Glutamatergic neuron (in vitro differentiated cells): Measurements from ENCODE around the gene KATNB1. TPM values are rescaled to one million over a fixed set of nuclear protein-coding genes. Genes with fewer than 3 reads are reported as not detected.

Source experiments
- DNase-seq: peaks from one replicate; pipeline ENCODE4 v3.0.0; 2022
- H3K27ac Mint-ChIP-seq: one replicate; pipeline ENCODE4 v1.8.0; 2020; ENCODE audit warnings: mild to moderate bottlenecking, mixed read lengths, inconsistent platforms; ENCODE audit not compliant: unreplicated experiment
- H3K27me3 Mint-ChIP-seq: one replicate; pipeline ENCODE4 v1.8.0; 2020; ENCODE audit warnings: mild to moderate bottlenecking, moderate library complexity, mixed read lengths, inconsistent platforms; ENCODE audit not compliant: unreplicated experiment
- H3K36me3 Mint-ChIP-seq: one replicate; pipeline ENCODE4 v1.8.0; 2020; ENCODE audit warnings: mild to moderate bottlenecking, mixed read lengths, inconsistent platforms; ENCODE audit not compliant: unreplicated experiment
- H3K4me1 Mint-ChIP-seq: one replicate; pipeline ENCODE4 v1.8.0; 2020; ENCODE audit warnings: mild to moderate bottlenecking, low read depth, mixed read lengths, inconsistent platforms; ENCODE audit not compliant: unreplicated experiment
- H3K4me3 Mint-ChIP-seq: one replicate; pipeline ENCODE4 v1.8.0; 2020; ENCODE audit warnings: mild to moderate bottlenecking, mixed read lengths, inconsistent platforms; ENCODE audit not compliant: unreplicated experiment
- H3K9me3 Mint-ChIP-seq: one replicate; pipeline ENCODE4 v1.8.0; 2020; ENCODE audit warnings: mild to moderate bottlenecking, moderate library complexity, mixed read lengths, inconsistent platforms; ENCODE audit not compliant: unreplicated experiment
- CTCF ChIP-seq: fragments of 200-600 bp; sonication (generic); IDR thresholded peaks from one replicate; pipeline ENCODE4 v1.5.0; 2021; ENCODE audit not compliant: partially characterized antibody, unreplicated experiment
- total RNA-seq: library from RNA; stranded (reverse); fragmentation: NEBNext Ultra II Directional; extraction: Animal tissue kit (Norgen Biotek cat#: 25700); gene quantifications from one replicate; pipeline ENCODE4 v1.2.1, GENCODE V29; 2021; ENCODE audit not compliant: unreplicated experiment

The KATNB1 gene
- total RNA-seq, 1 donor from 2014 or later, result 74.4 TPM

- no peaks in the 10 kb centered on the region for H3K9me3 Mint-ChIP-seq
- H3K27ac Mint-ChIP-seq, result no peak overlapping the region
- H3K36me3 Mint-ChIP-seq, result no peaks in the 10 kb centered on the region
- peaks cover 2% of the 10 kb centered on the region for H3K27me3 Mint-ChIP-seq
- TF ChIP-seq CTCF, result no peak
- H3K4me3 Mint-ChIP-seq, result no peak overlapping the region
- DNase-seq, result no peak
- H3K4me1 Mint-ChIP-seq, result peaks cover 7% of the 10 kb centered on the region
Observed at GRCh38 chr16:57693550-57693949, 42.0 kb upstream of the KATNB1 start.

DNA sequence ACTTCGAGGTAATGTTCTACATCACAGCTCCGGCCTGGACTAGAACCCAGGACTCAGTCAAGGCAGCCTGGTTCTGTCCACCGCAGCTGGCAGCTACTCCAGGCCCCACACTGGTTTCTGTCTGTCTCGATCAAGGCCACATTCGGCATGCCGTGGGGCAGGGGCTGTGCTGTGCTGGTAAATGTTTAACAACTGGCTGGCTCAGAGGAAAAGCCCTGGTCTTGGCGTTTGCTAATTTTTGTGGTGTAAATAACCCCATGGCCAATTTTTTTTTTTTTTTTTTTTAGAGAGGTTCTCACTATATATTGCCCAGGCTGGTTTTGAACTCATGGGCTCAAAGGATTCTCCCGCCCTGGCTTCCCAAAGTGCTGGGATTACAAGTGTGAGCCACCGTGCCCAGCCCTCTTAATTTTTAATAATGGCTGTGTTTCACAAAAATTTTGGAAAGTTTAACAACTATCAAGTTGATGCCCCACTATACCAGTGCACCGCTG, 41.3 kb upstream of the KATNB1 start:
- no peaks in the 10 kb centered on the region for H3K9me3 Mint-ChIP-seq
- no peak for TF ChIP-seq CTCF
- DNase-seq, result no peak
- H3K4me1 Mint-ChIP-seq, result peaks cover 5% of the 10 kb centered on the region
- H3K27ac Mint-ChIP-seq, result no peak overlapping the region
- peaks cover 2% of the 10 kb centered on the region for H3K27me3 Mint-ChIP-seq
- H3K4me3 Mint-ChIP-seq, result peak overlapping the region; percentile 64
- no peaks in the 10 kb centered on the region for H3K36me3 Mint-ChIP-seq

- peak; percentile 61 for DNase-seq
- H3K36me3 Mint-ChIP-seq, result no peaks in the 10 kb centered on the region
- peaks cover 2% of the 10 kb centered on the region for H3K4me1 Mint-ChIP-seq
- H3K9me3 Mint-ChIP-seq, result no peaks in the 10 kb centered on the region
- TF ChIP-seq CTCF, result no peak
- no peak within 1 kb of the TSS for H3K27ac Mint-ChIP-seq
- peak within 1 kb of the TSS; percentile 64 for H3K4me3 Mint-ChIP-seq
- H3K27me3 Mint-ChIP-seq, result peaks cover 2% of the 10 kb centered on the region
Observed at GRCh38 chr16:57694725-57695679, 40.6 kb upstream of the KATNB1 start, which contains the start of gene DRC7. Gene DRC7, plus strand, starts transcription at chr16:57694806. Its CDS starts 3,144 bp downstream, at chr16:57697950.

GRCh38 chr16:57695680-57696069, 39.9 kb upstream of the KATNB1 start:
- TF ChIP-seq CTCF, result no peak

DNA sequence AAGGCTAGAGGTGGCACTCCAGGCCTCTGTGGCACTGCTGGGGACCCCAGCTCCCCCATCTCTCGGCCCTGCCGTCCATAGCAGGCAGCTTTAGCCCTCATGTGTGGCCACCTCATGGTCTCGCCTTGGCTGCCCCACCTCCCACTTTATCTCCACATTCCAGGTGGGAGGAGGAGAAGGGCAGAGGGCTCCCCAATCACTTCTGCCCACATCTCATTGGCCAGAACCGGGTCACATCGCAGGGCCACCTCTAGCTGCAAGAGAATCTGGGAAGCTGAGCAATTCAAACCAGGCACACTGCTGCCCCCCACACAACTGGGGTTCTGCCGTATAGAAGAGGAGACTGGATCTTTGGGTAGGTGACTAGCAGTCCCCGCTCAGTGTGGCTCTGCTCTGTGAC, 39.3 kb upstream of the KATNB1 start:
- DNase-seq, result no peak
- peaks cover 2% of the 10 kb centered on the region for H3K4me1 Mint-ChIP-seq
- H3K4me3 Mint-ChIP-seq, result no peak overlapping the region
- no peaks in the 10 kb centered on the region for H3K9me3 Mint-ChIP-seq
- H3K27me3 Mint-ChIP-seq, result peaks cover 2% of the 10 kb centered on the region
- no peak for TF ChIP-seq CTCF
- H3K36me3 Mint-ChIP-seq, result no peaks in the 10 kb centered on the region
- no peak overlapping the region for H3K27ac Mint-ChIP-seq

More at GRCh38 chr16:57695680-57696069, 39.9 kb upstream of the KATNB1 start:
- no peaks in the 10 kb centered on the region for H3K36me3 Mint-ChIP-seq
- DNase-seq, result no peak
- H3K27ac Mint-ChIP-seq, result no peak overlapping the region
- peaks cover 2% of the 10 kb centered on the region for H3K4me1 Mint-ChIP-seq
- no peaks in the 10 kb centered on the region for H3K9me3 Mint-ChIP-seq
- peaks cover 2% of the 10 kb centered on the region for H3K27me3 Mint-ChIP-seq
- H3K4me3 Mint-ChIP-seq, result no peak overlapping the region
